PC-9 (cell line): ENCODE results near the gene FIZ1. TPM values are rescaled to one million over a fixed set of nuclear protein-coding genes. Genes with fewer than 3 reads are reported as not detected.

Experiments used
- BruUV-seq: library from RNA; stranded (reverse); fragments of 400-500 nt; replicated peaks from 2 replicates; lab custom pipeline; 2021; lab: Mats Ljungman, UMichigan
- CTCF ChIA-PET: fragments of 300-600 bp; sonication (Branson Sonifier 250); formaldehyde crosslinking; loops from one replicate; lab custom pipeline; 2022; ENCODE audit warnings: antibody characterized with exemption; lab: Charles Lee
- POLR2A ChIA-PET: fragments of 300-600 bp; sonication (Branson Sonifier 250); formaldehyde crosslinking; loops from one replicate; lab custom pipeline; 2022; ENCODE audit warnings: antibody characterized with exemption; ENCODE audit not compliant: unreplicated experiment; lab: Charles Lee
- DNase-seq, 2 experiments: peaks; one replicate each; pipeline versions ENCODE4 v3.0.0 to v3.0.0-alpha.2; 2015 to 2022; ENCODE audit warnings: mixed read lengths in 1 of 2
- H2AFZ ChIP-seq: fragments of 200-600 bp; sonication (generic); 2 replicates; pipeline ENCODE4 v1.8.1; 2017; ENCODE audit warnings: antibody characterized with exemption
- H3F3A ChIP-seq: fragments of 200-600 bp; sonication (generic); 2 replicates; pipeline ENCODE4 v1.8.1; 2017; ENCODE audit warnings: antibody characterized with exemption, mild to moderate bottlenecking, low read depth; ENCODE audit not compliant: insufficient read depth
- H3K27ac ChIP-seq: fragments of 200-600 bp; sonication (generic); 2 replicates; pipeline ENCODE4 v1.6.1; 2016; ENCODE audit warnings: mixed run types
- H3K27me3 ChIP-seq: fragments of 200-600 bp; sonication (generic); 2 replicates; pipeline ENCODE4 v1.6.1; 2016; ENCODE audit warnings: low read depth, mixed run types; ENCODE audit not compliant: insufficient read depth
- H3K36me3 ChIP-seq: fragments of 200-600 bp; sonication (generic); 2 replicates; pipeline ENCODE4 v1.6.1; 2016; ENCODE audit warnings: low read depth, mixed run types
- H3K4me1 ChIP-seq: fragments of 200-600 bp; sonication (generic); replicated peaks from 2 replicates; pipeline ENCODE4 v1.6.1; 2016; ENCODE audit warnings: mixed run types; ENCODE audit not compliant: insufficient read depth
- H3K4me2 ChIP-seq: fragments of 200-600 bp; sonication (generic); 2 replicates; pipeline ENCODE4 v1.6.1; 2017; ENCODE audit warnings: mixed run types
- H3K4me3 ChIP-seq: fragments of 200-600 bp; sonication (generic); 2 replicates; pipeline ENCODE4 v1.6.1; 2016; ENCODE audit warnings: mixed run types
- H3K79me2 ChIP-seq: fragments of 200-600 bp; sonication (generic); 2 replicates; pipeline ENCODE4 v1.6.1; 2017; ENCODE audit warnings: low read depth, mixed run types
- H3K9me2 ChIP-seq: fragments of 200-600 bp; sonication (generic); 2 replicates; pipeline ENCODE4 v1.8.1; 2017; ENCODE audit warnings: mild to moderate bottlenecking; ENCODE audit not compliant: insufficient read depth
- H3K9me3 ChIP-seq: fragments of 200-600 bp; sonication (generic); 2 replicates; pipeline ENCODE4 v1.8.1; 2016; ENCODE audit warnings: low read depth; ENCODE audit not compliant: insufficient read depth
- H4K20me1 ChIP-seq: fragments of 200-600 bp; sonication (generic); 2 replicates; pipeline ENCODE4 v1.8.1; 2017; ENCODE audit not compliant: insufficient read depth
- EZH2 ChIP-seq: fragments of 200-600 bp; sonication (generic); IDR thresholded peaks from 2 replicates; pipeline ENCODE4 v1.8.0; 2017; ENCODE audit warnings: antibody characterized with exemption, low read depth
- intact Hi-C: fragments of 100-400 bp; cut with micrococcal nuclease; formaldehyde crosslinking; loops from one replicate; pipeline ENCODE4 v1.10.0; 2022; ENCODE audit not compliant: unreplicated experiment
- total RNA-seq: library from RNA; stranded (reverse); gene quantifications from 2 replicates; pipeline ENCODE4 v1.2.3, GENCODE V29; 2021
- TF ChIP-seq, protein P1 (sequence below): fragments of 200-600 bp; sonication (generic); conservative IDR thresholded peaks from 2 replicates; pipeline ENCODE4 v1.6.1; 2017; ENCODE audit warnings: mixed run types, antibody characterized with exemption, mild to moderate bottlenecking, moderate library complexity

Gene FIZ1
- total RNA-seq, 1 experiment from 2014 or later, result 25.4 TPM

DNA sequence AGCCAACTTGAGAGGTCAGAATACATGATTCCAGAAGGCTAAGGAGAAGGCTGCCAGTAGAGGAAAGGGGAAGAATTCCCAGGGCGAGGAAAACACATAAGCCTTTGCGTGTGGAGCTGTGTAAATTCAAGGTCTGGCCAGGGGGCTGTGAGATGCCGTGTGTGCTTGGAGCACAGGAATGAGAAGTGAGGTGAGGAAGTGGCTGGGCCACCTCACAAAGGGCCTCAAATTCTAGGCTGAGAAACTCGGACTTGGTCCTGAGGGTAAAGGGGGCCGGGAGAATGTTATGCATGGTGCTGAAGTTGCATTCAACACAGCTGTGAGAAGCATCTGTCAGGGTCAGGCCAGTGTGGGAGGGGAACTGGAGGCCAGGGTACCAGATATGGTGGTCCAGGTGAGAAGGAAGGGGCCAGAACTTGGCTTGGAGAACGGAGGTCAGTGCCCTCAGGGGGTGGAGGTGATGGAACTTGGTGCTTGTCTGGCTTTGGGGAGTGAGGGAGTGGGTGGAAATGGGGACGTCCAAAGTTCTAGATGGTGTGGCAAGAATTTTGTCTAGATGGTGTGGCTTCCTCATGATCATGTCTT, 36.6 kb upstream of the FIZ1 start:
- Histone ChIP-seq H3K9me3 (no peaks in the 10 kb centered on the region), H3F3A (peaks cover 46% of the 10 kb centered on the region; the same call in 1 of the 2 replicates), H3K9me2 (no peaks in the 10 kb centered on the region), H4K20me1 (peaks cover 3% of the 10 kb centered on the region; the same call in 1 of the 2 replicates), H3K4me2 (peak overlapping the region; percentile 92), H3K79me2 (peaks cover 34% of the 10 kb centered on the region), H2AFZ (no peak overlapping the region), H3K4me3 (peak overlapping the region; percentile 89), H3K27ac (no peak overlapping the region), H3K27me3 (no peaks in the 10 kb centered on the region), H3K36me3 (peaks cover 3% of the 10 kb centered on the region; the same call in 1 of the 2 replicates), H3K4me1 (peaks cover 12% of the 10 kb centered on the region)
- BruUV-seq, result no TSS peak
- intact Hi-C loops, result loop anchor here (2.0 to 10.0 kb wide), 5 partner anchors 19 to 1459 kb away; partner anchors contain the start of gene U2AF2
- POLR2A ChIA-PET, result interaction anchor here (0.7 kb wide), 1 partner anchor 12 kb away, joined by 8 read pairs; the partner anchor contains the start of gene ZNF784
- CTCF ChIA-PET, result no interaction called here
- TF ChIP-seq, protein P1, sequence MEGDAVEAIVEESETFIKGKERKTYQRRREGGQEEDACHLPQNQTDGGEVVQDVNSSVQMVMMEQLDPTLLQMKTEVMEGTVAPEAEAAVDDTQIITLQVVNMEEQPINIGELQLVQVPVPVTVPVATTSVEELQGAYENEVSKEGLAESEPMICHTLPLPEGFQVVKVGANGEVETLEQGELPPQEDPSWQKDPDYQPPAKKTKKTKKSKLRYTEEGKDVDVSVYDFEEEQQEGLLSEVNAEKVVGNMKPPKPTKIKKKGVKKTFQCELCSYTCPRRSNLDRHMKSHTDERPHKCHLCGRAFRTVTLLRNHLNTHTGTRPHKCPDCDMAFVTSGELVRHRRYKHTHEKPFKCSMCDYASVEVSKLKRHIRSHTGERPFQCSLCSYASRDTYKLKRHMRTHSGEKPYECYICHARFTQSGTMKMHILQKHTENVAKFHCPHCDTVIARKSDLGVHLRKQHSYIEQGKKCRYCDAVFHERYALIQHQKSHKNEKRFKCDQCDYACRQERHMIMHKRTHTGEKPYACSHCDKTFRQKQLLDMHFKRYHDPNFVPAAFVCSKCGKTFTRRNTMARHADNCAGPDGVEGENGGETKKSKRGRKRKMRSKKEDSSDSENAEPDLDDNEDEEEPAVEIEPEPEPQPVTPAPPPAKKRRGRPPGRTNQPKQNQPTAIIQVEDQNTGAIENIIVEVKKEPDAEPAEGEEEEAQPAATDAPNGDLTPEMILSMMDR, result no peak
- TF ChIP-seq EZH2, result no peak
- no peak for DNase-seq

DNA sequence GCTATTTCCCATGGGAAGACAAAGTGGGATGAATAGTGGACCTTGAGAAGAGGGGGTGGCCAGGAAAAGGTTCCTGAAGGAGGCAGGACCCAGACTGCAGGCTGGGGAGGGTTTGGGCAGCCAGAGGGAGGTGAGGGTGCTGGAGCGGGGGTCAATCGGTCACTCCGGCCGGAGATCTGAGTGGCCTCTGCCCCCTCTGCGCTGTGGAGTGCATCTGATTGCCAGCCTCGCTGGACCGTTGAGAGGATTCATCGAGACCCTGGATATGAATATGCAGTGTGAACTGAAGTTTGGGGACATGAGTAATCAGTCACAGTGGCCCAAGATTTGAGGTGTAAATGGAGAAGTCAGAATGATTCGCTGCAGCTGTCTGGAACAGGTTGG, 36.0 kb upstream of the FIZ1 start:
- peaks cover 12% of the 10 kb centered on the region for H3K4me1 ChIP-seq
- no peak for DNase-seq
- peak overlapping the region; percentile 92 for H3K4me2 ChIP-seq
- no peaks in the 10 kb centered on the region for H3K9me3 ChIP-seq
- H3K79me2 ChIP-seq, result peaks cover 34% of the 10 kb centered on the region
- H2AFZ ChIP-seq, result peak overlapping the region; percentile 92
- H4K20me1 ChIP-seq, result peaks cover 3% of the 10 kb centered on the region; the same call in 1 of the 2 replicates
- H3K4me3 ChIP-seq, result peak overlapping the region; percentile 89
- no peaks in the 10 kb centered on the region for H3K27me3 ChIP-seq
- TF ChIP-seq EZH2, result no peak
- TF ChIP-seq, protein P1, result no peak
- H3K36me3 ChIP-seq, result peaks cover 3% of the 10 kb centered on the region; the same call in 1 of the 2 replicates
- peak overlapping the region; percentile 57 for H3K27ac ChIP-seq
- no peaks in the 10 kb centered on the region for H3K9me2 ChIP-seq
- peaks cover 42% of the 10 kb centered on the region; the same call in 1 of the 2 replicates for H3F3A ChIP-seq
- POLR2A ChIA-PET, result interaction anchor here (1.0 kb wide), 1 partner anchor 698 kb away, joined by 4 read pairs; no protein-coding TSS in a partner anchor
- CTCF ChIA-PET, result no interaction called here
- intact Hi-C loops, result loop anchor here (2.0 to 10.0 kb wide), 5 partner anchors 19 to 1459 kb away; partner anchors contain the start of gene U2AF2
- TSS peak; percentile 51 for BruUV-seq

DNA sequence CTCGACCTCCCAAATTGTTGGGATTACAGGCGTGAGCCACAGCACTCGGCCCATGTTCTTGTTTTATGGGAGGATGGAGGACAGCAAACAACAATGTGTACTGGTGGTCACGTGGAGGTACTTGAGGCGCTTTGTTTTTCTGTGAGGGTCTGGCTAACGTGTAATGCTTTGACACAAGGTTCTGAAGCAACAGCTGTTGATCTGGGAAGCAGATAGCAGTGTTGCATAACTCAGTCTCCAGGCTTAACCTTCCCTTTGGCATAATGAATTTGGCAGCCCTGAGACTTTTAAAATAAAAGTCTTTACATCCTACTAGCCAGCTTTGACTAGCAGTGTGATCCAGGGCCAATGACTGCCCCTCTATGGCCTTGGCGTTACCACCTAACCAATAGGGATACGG, 34.5 kb upstream of the FIZ1 start:
- no peak for TF ChIP-seq EZH2
- TF ChIP-seq, protein P1, result no peak
- no peaks in the 10 kb centered on the region for H3K9me2 ChIP-seq
- no peaks in the 10 kb centered on the region for H4K20me1 ChIP-seq
- H3K4me2 ChIP-seq, result peak overlapping the region; percentile 92
- no peak for DNase-seq
- H3K4me3 ChIP-seq, result peak overlapping the region; percentile 89; the same call in 1 of the 2 replicates
- H3K36me3 ChIP-seq, result peaks cover 3% of the 10 kb centered on the region; the same call in 1 of the 2 replicates
- H3K27me3 ChIP-seq, result no peaks in the 10 kb centered on the region
- peaks cover 34% of the 10 kb centered on the region for H3K79me2 ChIP-seq
- H3F3A ChIP-seq, result peaks cover 28% of the 10 kb centered on the region; the same call in 1 of the 2 replicates
- H3K4me1 ChIP-seq, result peaks cover 12% of the 10 kb centered on the region
- peak overlapping the region; percentile 92; the same call in 1 of the 2 replicates for H2AFZ ChIP-seq
- POLR2A ChIA-PET, result interaction anchor here (0.6 kb wide), 1 partner anchor 20 kb away, joined by 3 read pairs; no protein-coding TSS in a partner anchor
- intact Hi-C loops, result loop anchor here (2.0 to 10.0 kb wide), 8 partner anchors 21 to 1461 kb away; partner anchors contain the start of gene U2AF2
- CTCF ChIA-PET, result interaction anchor here (0.6 to 1.2 kb wide), 2 partner anchors 16 to 700 kb away, joined by 3 read pairs; no protein-coding TSS in a partner anchor
- BruUV-seq, result no TSS peak
- no peak overlapping the region for H3K27ac ChIP-seq
- H3K9me3 ChIP-seq, result no peaks in the 10 kb centered on the region
